ENCODE data around the gene CREB3L2. TPM values are rescaled to one million over a fixed set of nuclear protein-coding genes. Genes with fewer than 3 reads are reported as not detected.

Gene CREB3L2
- polyA plus RNA-seq, 2 of the 4 experiments (the other 2 are of a cell fraction), result 16.3 to 32.2 TPM

DNA sequence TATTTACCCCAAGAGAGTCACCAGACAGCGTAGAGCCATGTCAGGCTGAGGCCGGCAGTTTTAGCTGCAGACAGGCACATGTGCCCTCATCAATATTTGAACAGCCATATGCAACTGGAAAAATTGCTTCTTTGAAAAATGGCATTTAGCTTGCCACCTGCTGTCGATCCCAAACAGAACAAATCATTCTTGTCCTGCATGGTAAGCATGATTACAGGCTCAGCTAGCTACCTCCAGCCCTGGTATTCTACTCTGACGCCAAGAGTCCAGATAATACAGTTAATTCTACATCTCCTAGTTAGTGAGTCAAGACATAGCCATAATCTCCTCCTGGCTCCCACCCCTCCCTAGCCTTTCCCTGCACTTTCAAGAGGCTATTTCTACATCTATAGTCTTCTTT, 7.7 kb downstream of the CREB3L2 start:
- 88% methylated on average over 4 of the region's 4 CpGs for WGBS (ENCODE audit: missing lambda C conversion rate)
- no peaks in the 10 kb centered on the region for H3K9me3 ChIP-seq
- H3K4me3 ChIP-seq, result no peak overlapping the region
- H3K27ac ChIP-seq, result peak overlapping the region in 1 of 2 experiments; percentile 20; a peak in 1 of 6 replicates
- CTCF ChIA-PET, result interaction anchor here (0.5 to 2.4 kb wide), 5 partner anchors 7 to 90 kb away, joined by 3 to 12 read pairs (median 3); no protein-coding TSS in a partner anchor
- POLR2A ChIA-PET, result no interaction called here
- no peak for FAIRE-seq
- H3K4me1 ChIP-seq, result peaks cover 31% of the 10 kb centered on the region
- TF ChIP-seq, protein P1, sequence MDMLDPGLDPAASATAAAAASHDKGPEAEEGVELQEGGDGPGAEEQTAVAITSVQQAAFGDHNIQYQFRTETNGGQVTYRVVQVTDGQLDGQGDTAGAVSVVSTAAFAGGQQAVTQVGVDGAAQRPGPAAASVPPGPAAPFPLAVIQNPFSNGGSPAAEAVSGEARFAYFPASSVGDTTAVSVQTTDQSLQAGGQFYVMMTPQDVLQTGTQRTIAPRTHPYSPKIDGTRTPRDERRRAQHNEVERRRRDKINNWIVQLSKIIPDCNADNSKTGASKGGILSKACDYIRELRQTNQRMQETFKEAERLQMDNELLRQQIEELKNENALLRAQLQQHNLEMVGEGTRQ (IDR thresholded peaks at IDR 0.05), result no peak
- TF ChIP-seq KDM5A (IDR thresholded peaks at IDR 0.05) (no peak), SMC3 (IDR thresholded peaks at IDR 0.05) (no peak), HDAC2 (IDR thresholded peaks at IDR 0.05) (no peak), NPAS2 (CRISPR knock-in tag; IDR thresholded peaks at IDR 0.05; ENCODE audit: borderline replicate concordance) (no peak), RARB (CRISPR knock-in tag; IDR thresholded peaks at IDR 0.05) (no peak), RNF2 (IDR thresholded peaks at IDR 0.05; ENCODE audit: borderline replicate concordance, low read depth) (no peak), POLR2AphosphoS2 (conservative IDR thresholded peaks at IDR 0.05; ENCODE audit: low read length) (no peak), ZFP36 (IDR thresholded peaks at IDR 0.05; ENCODE audit: borderline replicate concordance, partially characterized antibody) (no peak), RFX5 (IDR thresholded peaks at IDR 0.05) (no peak), ZSCAN20 (CRISPR knock-in tag; IDR thresholded peaks at IDR 0.05) (no peak), CHD4 (IDR thresholded peaks at IDR 0.05; ENCODE audit: borderline replicate concordance) (no peak), FOXS1 (CRISPR knock-in tag; IDR thresholded peaks at IDR 0.05) (no peak), JUNB (IDR thresholded peaks at IDR 0.05) (no peak), CBX2 (IDR thresholded peaks at IDR 0.05; ENCODE audit: borderline replicate concordance, low read depth) (no peak), GATA3 (IDR thresholded peaks at IDR 0.05; ENCODE audit: borderline replicate concordance) (no peak), SREBF2 (IDR thresholded peaks at IDR 0.05) (no peak)
- TF ChIP-seq, protein P2, sequence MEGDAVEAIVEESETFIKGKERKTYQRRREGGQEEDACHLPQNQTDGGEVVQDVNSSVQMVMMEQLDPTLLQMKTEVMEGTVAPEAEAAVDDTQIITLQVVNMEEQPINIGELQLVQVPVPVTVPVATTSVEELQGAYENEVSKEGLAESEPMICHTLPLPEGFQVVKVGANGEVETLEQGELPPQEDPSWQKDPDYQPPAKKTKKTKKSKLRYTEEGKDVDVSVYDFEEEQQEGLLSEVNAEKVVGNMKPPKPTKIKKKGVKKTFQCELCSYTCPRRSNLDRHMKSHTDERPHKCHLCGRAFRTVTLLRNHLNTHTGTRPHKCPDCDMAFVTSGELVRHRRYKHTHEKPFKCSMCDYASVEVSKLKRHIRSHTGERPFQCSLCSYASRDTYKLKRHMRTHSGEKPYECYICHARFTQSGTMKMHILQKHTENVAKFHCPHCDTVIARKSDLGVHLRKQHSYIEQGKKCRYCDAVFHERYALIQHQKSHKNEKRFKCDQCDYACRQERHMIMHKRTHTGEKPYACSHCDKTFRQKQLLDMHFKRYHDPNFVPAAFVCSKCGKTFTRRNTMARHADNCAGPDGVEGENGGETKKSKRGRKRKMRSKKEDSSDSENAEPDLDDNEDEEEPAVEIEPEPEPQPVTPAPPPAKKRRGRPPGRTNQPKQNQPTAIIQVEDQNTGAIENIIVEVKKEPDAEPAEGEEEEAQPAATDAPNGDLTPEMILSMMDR (IDR thresholded peaks at IDR 0.05), result no peak
- TF ChIP-seq, protein P3, sequence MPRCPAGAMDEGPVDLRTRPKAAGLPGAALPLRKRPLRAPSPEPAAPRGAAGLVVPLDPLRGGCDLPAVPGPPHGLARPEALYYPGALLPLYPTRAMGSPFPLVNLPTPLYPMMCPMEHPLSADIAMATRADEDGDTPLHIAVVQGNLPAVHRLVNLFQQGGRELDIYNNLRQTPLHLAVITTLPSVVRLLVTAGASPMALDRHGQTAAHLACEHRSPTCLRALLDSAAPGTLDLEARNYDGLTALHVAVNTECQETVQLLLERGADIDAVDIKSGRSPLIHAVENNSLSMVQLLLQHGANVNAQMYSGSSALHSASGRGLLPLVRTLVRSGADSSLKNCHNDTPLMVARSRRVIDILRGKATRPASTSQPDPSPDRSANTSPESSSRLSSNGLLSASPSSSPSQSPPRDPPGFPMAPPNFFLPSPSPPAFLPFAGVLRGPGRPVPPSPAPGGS (IDR thresholded peaks at IDR 0.05), result no peak
- TF ChIP-seq, protein P4, sequence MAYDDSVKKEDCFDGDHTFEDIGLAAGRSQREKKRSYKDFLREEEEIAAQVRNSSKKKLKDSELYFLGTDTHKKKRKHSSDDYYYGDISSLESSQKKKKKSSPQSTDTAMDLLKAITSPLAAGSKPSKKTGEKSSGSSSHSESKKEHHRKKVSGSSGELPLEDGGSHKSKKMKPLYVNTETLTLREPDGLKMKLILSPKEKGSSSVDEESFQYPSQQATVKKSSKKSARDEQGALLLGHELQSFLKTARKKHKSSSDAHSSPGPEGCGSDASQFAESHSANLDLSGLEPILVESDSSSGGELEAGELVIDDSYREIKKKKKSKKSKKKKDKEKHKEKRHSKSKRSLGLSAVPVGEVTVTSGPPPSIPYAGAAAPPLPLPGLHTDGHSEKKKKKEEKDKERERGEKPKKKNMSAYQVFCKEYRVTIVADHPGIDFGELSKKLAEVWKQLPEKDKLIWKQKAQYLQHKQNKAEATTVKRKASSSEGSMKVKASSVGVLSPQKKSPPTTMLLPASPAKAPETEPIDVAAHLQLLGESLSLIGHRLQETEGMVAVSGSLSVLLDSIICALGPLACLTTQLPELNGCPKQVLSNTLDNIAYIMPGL (CRISPR knock-in tag; IDR thresholded peaks at IDR 0.05; ENCODE audit: borderline replicate concordance), result no peak
- ATAC-seq, result no peak
- no peak for DNase-seq (ENCODE audit: low read depth in 1 of 2, low spot score in 1 of 2)
- H3K4me2 ChIP-seq, result no peak overlapping the region

DNA sequence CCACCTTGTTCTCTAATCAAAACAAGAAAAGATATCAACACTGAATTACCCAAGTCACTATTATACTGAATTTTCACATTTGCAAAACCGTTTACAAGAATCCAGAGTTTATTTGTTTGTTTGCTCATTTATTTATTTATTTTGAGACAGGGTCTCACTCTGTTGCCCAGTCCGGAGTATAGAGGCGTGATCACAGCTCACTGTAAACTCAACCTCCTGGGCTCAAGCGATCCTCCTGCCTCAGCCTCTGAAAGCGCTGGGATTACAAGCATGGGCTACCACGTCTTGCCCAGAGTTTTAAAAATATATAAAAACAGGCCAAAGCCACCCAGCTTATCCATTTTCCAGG, 8.5 kb downstream of the CREB3L2 start:
- DNase-seq (ENCODE audit: low read depth in 1 of 2, low spot score in 1 of 2) (no peak), ATAC-seq (no peak), FAIRE-seq (no peak)
- H3K27ac ChIP-seq, result no peak overlapping the region
- WGBS (ENCODE audit: missing lambda C conversion rate), result 93% methylated on average over 6 of the region's 6 CpGs
- H3K4me3 ChIP-seq, result no peak overlapping the region
- POLR2A ChIA-PET, result no interaction called here
- H3K9me3 ChIP-seq, result no peaks in the 10 kb centered on the region
- CTCF ChIA-PET, result interaction anchor here (1.0 kb wide), 1 partner anchor 9 kb away, joined by 3 read pairs; the partner anchor contains the start of gene CREB3L2
- H3K4me2 ChIP-seq, result no peak overlapping the region
- peaks cover 23% of the 10 kb centered on the region for H3K4me1 ChIP-seq
- TF ChIP-seq EP300 (IDR thresholded peaks at IDR 0.05) (no peak), MAFK (IDR thresholded peaks at IDR 0.05; ENCODE audit: partially characterized antibody) (no peak), HOXA7 (CRISPR knock-in tag; IDR thresholded peaks at IDR 0.05) (no peak), CEBPB (IDR thresholded peaks at IDR 0.05) (no peak), HEYL (CRISPR knock-in tag; IDR thresholded peaks at IDR 0.05) (no peak), NPAS2 (CRISPR knock-in tag; IDR thresholded peaks at IDR 0.05; ENCODE audit: borderline replicate concordance) (no peak)
- TF ChIP-seq, protein P5, sequence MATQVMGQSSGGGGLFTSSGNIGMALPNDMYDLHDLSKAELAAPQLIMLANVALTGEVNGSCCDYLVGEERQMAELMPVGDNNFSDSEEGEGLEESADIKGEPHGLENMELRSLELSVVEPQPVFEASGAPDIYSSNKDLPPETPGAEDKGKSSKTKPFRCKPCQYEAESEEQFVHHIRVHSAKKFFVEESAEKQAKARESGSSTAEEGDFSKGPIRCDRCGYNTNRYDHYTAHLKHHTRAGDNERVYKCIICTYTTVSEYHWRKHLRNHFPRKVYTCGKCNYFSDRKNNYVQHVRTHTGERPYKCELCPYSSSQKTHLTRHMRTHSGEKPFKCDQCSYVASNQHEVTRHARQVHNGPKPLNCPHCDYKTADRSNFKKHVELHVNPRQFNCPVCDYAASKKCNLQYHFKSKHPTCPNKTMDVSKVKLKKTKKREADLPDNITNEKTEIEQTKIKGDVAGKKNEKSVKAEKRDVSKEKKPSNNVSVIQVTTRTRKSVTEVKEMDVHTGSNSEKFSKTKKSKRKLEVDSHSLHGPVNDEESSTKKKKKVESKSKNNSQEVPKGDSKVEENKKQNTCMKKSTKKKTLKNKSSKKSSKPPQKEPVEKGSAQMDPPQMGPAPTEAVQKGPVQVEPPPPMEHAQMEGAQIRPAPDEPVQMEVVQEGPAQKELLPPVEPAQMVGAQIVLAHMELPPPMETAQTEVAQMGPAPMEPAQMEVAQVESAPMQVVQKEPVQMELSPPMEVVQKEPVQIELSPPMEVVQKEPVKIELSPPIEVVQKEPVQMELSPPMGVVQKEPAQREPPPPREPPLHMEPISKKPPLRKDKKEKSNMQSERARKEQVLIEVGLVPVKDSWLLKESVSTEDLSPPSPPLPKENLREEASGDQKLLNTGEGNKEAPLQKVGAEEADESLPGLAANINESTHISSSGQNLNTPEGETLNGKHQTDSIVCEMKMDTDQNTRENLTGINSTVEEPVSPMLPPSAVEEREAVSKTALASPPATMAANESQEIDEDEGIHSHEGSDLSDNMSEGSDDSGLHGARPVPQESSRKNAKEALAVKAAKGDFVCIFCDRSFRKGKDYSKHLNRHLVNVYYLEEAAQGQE (IDR thresholded peaks at IDR 0.05), result no peak
- TF ChIP-seq, protein P2 (IDR thresholded peaks at IDR 0.05), result no peak

Data from A549 (cell line).